ENCODE data around the gene XRCC3. TPM values are rescaled to one million over a fixed set of nuclear protein-coding genes. Genes with fewer than 3 reads are reported as not detected.

XRCC3 gene
- total RNA-seq = 10 to 100 TPM; 39.2 to 42.6 TPM
- polyA plus RNA-seq (2013, experiment 1 of 2) = 22.5 TPM
- 24.3 TPM for polyA plus RNA-seq (2013, experiment 2 of 2)
- long read RNA-seq, experiment 1, partial matches to known transcripts = 4 of 7 reads
- long read RNA-seq, experiment 1, other reads (novel, unspliced or antisense) = 2 of 7 reads
- long read RNA-seq, experiment 2, transcript XRCC3-201 (9 exons, 2,563 nt) = major isoform, 17 of 59 reads
- long read RNA-seq, experiment 2, transcript XRCC3-211 (10 exons, 2,584 nt) = minor isoform, 6 of 59 reads
- long read RNA-seq, experiment 2, partial matches to known transcripts = 9 of 59 reads
- long read RNA-seq, experiment 2, other reads (novel, unspliced or antisense) = 26 of 59 reads
- long read RNA-seq, experiment 3, transcript XRCC3-211 (10 exons, 2,584 nt) = major isoform, 6 of 39 reads
- long read RNA-seq, experiment 3, partial matches to known transcripts = 5 of 39 reads
- long read RNA-seq, experiment 3, other reads (novel, unspliced or antisense) = 25 of 39 reads
- long read RNA-seq, experiment 4, transcript XRCC3-201 (9 exons, 2,563 nt) = major isoform, 6 of 14 reads
- long read RNA-seq, experiment 4, partial matches to known transcripts = 0 of 14 reads
- long read RNA-seq, experiment 4, other reads (novel, unspliced or antisense) = 7 of 14 reads

GRCh38 chr14:103715052-103716000, at the start of gene XRCC3, which contains the start of gene ZFYVE21:
Gene XRCC3 (minus strand): TSS chr14:103715451. CDS start chr14:103711087, 4,364 bp downstream.
Gene ZFYVE21 (plus strand): TSS chr14:103715810. CDS start chr14:103715842, 32 bp downstream.
- Mint-ChIP-seq H3K27ac (peak within 1 kb of the TSS; percentile 83), H3K9me3 (no peaks in the 10 kb centered on the region)

GRCh38 chr14:103763730-103764488, 48.7 kb upstream of the XRCC3 start:
- H3K4me1 Mint-ChIP-seq = no peaks in the 10 kb centered on the region
- H3K4me3 Mint-ChIP-seq = no peak overlapping the region
- H3K9ac ChIP-seq (ENCODE audit: extremely low read depth, low read length, poor library complexity, severe bottlenecking) = no peak overlapping the region
- no peak for TF ChIP-seq CTCF (conservative IDR thresholded peaks at IDR 0.05)
- H3K4me3 ChIP-seq (ENCODE audit: low read length) = no peak overlapping the region
- H3K9me3 Mint-ChIP-seq = no peaks in the 10 kb centered on the region
- H3K27ac Mint-ChIP-seq = no peak overlapping the region
- H3K27ac ChIP-seq (ENCODE audit: low read depth, low read length) = no peak overlapping the region
- no peaks in the 10 kb centered on the region for H3K27me3 ChIP-seq (ENCODE audit: control insufficient read depth, insufficient read depth, low read length, poor library complexity, severe bottlenecking)
- H3K36me3 ChIP-seq (ENCODE audit: control insufficient read depth, insufficient read depth, low read length) = peaks cover 10% of the 10 kb centered on the region
- H3K9me3 ChIP-seq (ENCODE audit: control insufficient read depth, low read length) = no peaks in the 10 kb centered on the region
- 94 to 95% methylated on average over 2 to 5 of the region's 5 CpGs for WGBS, 2 experiments (ENCODE audit: insufficient coverage in 1 of 2, insufficient read length in 1 of 2)
- no peak for DNase-seq
- H3K27me3 Mint-ChIP-seq (ENCODE audit: insufficient read depth) = no peaks in the 10 kb centered on the region
- H3K4me1 ChIP-seq (ENCODE audit: control insufficient read depth, insufficient read depth, low read length) = no peaks in the 10 kb centered on the region
- peaks cover 5% of the 10 kb centered on the region for H3K36me3 Mint-ChIP-seq (ENCODE audit: low read depth)

More at GRCh38 chr14:103715052-103716000, at the start of gene XRCC3, which contains the start of gene ZFYVE21:
- H3K9ac ChIP-seq (ENCODE audit: extremely low read depth, low read length, poor library complexity, severe bottlenecking) = peak within 1 kb of the TSS; percentile 80
- Mint-ChIP-seq H3K27me3 (ENCODE audit: insufficient read depth) (no peaks in the 10 kb centered on the region), H3K4me3 (peak within 1 kb of the TSS; percentile 71), H3K36me3 (ENCODE audit: low read depth) (peaks cover 15% of the 10 kb centered on the region), H3K4me1 (peaks cover 32% of the 10 kb centered on the region)
- H3K27ac ChIP-seq (ENCODE audit: low read depth, low read length) = peak within 1 kb of the TSS; percentile 53
- H3K27me3 ChIP-seq (ENCODE audit: control insufficient read depth, insufficient read depth, low read length, poor library complexity, severe bottlenecking) = no peaks in the 10 kb centered on the region
- H3K36me3 ChIP-seq (ENCODE audit: control insufficient read depth, insufficient read depth, low read length) = peaks cover 17% of the 10 kb centered on the region
- no peak for TF ChIP-seq CTCF (conservative IDR thresholded peaks at IDR 0.05)
- peak within 1 kb of the TSS; percentile 83 for H3K4me3 ChIP-seq (ENCODE audit: low read length)
- H3K4me1 ChIP-seq (ENCODE audit: control insufficient read depth, insufficient read depth, low read length) = peaks cover 11% of the 10 kb centered on the region
- no peaks in the 10 kb centered on the region for H3K9me3 ChIP-seq (ENCODE audit: control insufficient read depth, low read length)
- DNase-seq = peak; percentile 100
- 0% methylated on average over 34 to 121 of the region's 121 CpGs for WGBS, 2 experiments (ENCODE audit: insufficient coverage in 1 of 2, insufficient read length in 1 of 2)
